K562 (cell line): ENCODE data around the gene ZNF133. TPM values are rescaled to one million over a fixed set of nuclear protein-coding genes. Genes with fewer than 3 reads are reported as not detected.
A peak's percentile ranks its signal among the peaks of the same experiment; 100 is the strongest.

Experiments used
- CEBPB ChIP-seq: fragments of 450-650 bp; IDR thresholded peaks from 2 replicates; pipeline ENCODE4 v1.6.1; 2016; ENCODE audit warnings: missing genetic modification characterization, missing compliant biosample characterization
- CHD4 ChIP-seq: fragments of 200-600 bp; sonication (generic); IDR thresholded peaks from 3 replicates; pipeline ENCODE4 v1.6.1; 2012; ENCODE audit warnings: low read depth, mild to moderate bottlenecking, mixed read lengths, low read length, inconsistent platforms; ENCODE audit not compliant: insufficient read depth, insufficient replicate concordance, poor library complexity, severe bottlenecking
- ESRRB ChIP-seq: fragments of 250-450 bp; sonication (Bioruptor Pico); IDR thresholded peaks from 2 replicates; pipeline ENCODE4 v1.5.0; 2020; ENCODE audit warnings: mild to moderate bottlenecking, moderate library complexity, borderline replicate concordance
- MGA ChIP-seq: fragments of 450-650 bp; IDR thresholded peaks from 2 replicates; pipeline ENCODE4 v1.6.1; 2016; ENCODE audit warnings: mild to moderate bottlenecking, moderate library complexity
- PTRF ChIP-seq: fragments of 450-650 bp; IDR thresholded peaks from 2 replicates; pipeline ENCODE4 v1.6.1; 2016; ENCODE audit warnings: mild to moderate bottlenecking, missing genetic modification characterization, missing compliant biosample characterization
- RAD21 ChIP-seq, 2 experiments: fragments of 250-450 bp in 1 of 2; fragments of 450-650 bp in 1 of 2; sonication (Bioruptor Pico) in 1 of 2; formaldehyde crosslinking in 1 of 2; IDR thresholded peaks in 1 of 2; conservative IDR thresholded peaks in 1 of 2; 2 replicates each; pipeline versions ENCODE4 v1.4.0 to v1.8.0; 2020 to 2022; ENCODE audit warnings: mild to moderate bottlenecking in 2 of 2, moderate library complexity in 1 of 2
- RBFOX2 ChIP-seq: fragments of 200-400 bp; formaldehyde crosslinking; IDR thresholded peaks from 2 replicates; pipeline ENCODE4 v1.6.1; 2017; ENCODE audit warnings: low read depth, mild to moderate bottlenecking, low read length, moderate library complexity
- USF2 ChIP-seq: sonication (generic); formaldehyde crosslinking; IDR thresholded peaks from 2 replicates; pipeline ENCODE4 v1.5.0; 2020; ENCODE audit warnings: missing genetic modification reagents
- ZBTB17 ChIP-seq: fragments of 450-650 bp; formaldehyde crosslinking; IDR thresholded peaks from 2 replicates; pipeline ENCODE4 v1.4.0; 2020; ENCODE audit warnings: mild to moderate bottlenecking
- ZNF165 ChIP-seq: fragments of 250-450 bp; sonication (Bioruptor Pico); IDR thresholded peaks from 2 replicates; pipeline ENCODE4 v1.4.0; 2020; ENCODE audit warnings: borderline replicate concordance
- ZNF316 ChIP-seq: fragments of 450-650 bp; IDR thresholded peaks from 2 replicates; pipeline ENCODE4 v1.6.1; 2016
- ZNF445 ChIP-seq: fragments of 250-450 bp; sonication (Bioruptor Pico); IDR thresholded peaks from 2 replicates; pipeline ENCODE4 v1.4.0; 2020; ENCODE audit warnings: low read depth, mild to moderate bottlenecking, moderate library complexity
- polyA plus RNA-seq, 8 experiments: library from polyadenylated mRNA; depleted of rRNA in 4 of 8; stranded (reverse) in 5 of 8; unstranded in 3 of 8; fragments of >200 nt; fragmentation: Nextera tagmentation in 2 of 8; fragmentation: Illumina TruSeq in 1 of 8; extraction: Ambion mirVana in 2 of 8; extraction: Trizol in 1 of 8; gene quantifications; 2 replicates each; pipeline versions ENCODE4 v1.2.1 to v1.2.3, GENCODE V29; 2011 to 2014; ENCODE audit warnings: inconsistent platforms in 1 of 8, missing spikeins in 1 of 8
- total RNA-seq, 7 experiments: library from RNA; depleted of rRNA in 6 of 7; stranded (reverse); fragments of >200 nt in 6 of 7; fragmentation: Illumina TruSeq in 2 of 7; extraction: Trizol in 2 of 7; gene quantifications; 2 replicates each; pipeline versions ENCODE4 v1.2.1 to v1.2.3, GENCODE V29; 2011 to 2021; ENCODE audit warnings: low replicate concordance in 1 of 7
- TF ChIP-seq, protein P1 (sequence below): IDR thresholded peaks from 3 replicates; pipeline ENCODE4 v1.6.1; 2011; ENCODE audit warnings: borderline replicate concordance, mild to moderate bottlenecking, moderate library complexity; ENCODE audit not compliant: insufficient read length; ENCODE audit errors: extremely low read depth

The ZNF133 gene
- total and polyA plus RNA-seq, 9 of the 15 experiments (the other 6 are each of a cell fraction or from before 2014, with no cell fraction given), result 1.1 to 6.5 (median 3.8) TPM

DNA sequence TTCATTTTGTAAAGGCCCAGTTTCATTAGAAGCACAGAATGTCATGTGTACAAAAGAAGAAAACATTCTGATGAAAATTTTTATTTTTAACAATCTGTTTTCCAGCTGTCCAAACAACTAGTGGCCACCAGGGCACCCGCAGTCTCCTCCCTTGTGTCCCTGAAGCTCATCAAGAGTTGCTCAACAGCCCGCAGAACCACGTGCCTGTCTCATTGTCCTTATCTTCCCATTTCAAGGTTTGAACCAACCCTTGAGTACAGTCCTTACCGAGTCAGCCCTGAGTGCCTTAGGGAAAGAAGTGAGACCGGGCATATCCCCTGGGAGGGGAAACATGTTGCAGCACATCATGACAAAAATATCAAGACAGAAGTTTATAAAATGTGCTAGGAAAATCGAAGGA lies 15.9 kb upstream of the ZNF133 start (continued):
- TF ChIP-seq MGA (peak; percentile 74), ZNF316 (no peak), USF2 (CRISPR knock-in tag) (peak; percentile 80), CHD4 (no peak), PTRF (tag) (no peak), ZBTB17 (CRISPR knock-in tag) (no peak), ESRRB (no peak), CEBPB (peak; percentile 95), RBFOX2 (no peak), ZNF445 (no peak), ZNF165 (CRISPR knock-in tag) (no peak), RAD21 (CRISPR knock-in tag; conservative IDR thresholded peaks at IDR 0.05 in 1 of 2, IDR thresholded peaks at IDR 0.05 in 1 of 2) (peak in 1 of 2 experiments; percentile 6; a peak in 1 of 4 replicates)
- TF ChIP-seq, protein P1, sequence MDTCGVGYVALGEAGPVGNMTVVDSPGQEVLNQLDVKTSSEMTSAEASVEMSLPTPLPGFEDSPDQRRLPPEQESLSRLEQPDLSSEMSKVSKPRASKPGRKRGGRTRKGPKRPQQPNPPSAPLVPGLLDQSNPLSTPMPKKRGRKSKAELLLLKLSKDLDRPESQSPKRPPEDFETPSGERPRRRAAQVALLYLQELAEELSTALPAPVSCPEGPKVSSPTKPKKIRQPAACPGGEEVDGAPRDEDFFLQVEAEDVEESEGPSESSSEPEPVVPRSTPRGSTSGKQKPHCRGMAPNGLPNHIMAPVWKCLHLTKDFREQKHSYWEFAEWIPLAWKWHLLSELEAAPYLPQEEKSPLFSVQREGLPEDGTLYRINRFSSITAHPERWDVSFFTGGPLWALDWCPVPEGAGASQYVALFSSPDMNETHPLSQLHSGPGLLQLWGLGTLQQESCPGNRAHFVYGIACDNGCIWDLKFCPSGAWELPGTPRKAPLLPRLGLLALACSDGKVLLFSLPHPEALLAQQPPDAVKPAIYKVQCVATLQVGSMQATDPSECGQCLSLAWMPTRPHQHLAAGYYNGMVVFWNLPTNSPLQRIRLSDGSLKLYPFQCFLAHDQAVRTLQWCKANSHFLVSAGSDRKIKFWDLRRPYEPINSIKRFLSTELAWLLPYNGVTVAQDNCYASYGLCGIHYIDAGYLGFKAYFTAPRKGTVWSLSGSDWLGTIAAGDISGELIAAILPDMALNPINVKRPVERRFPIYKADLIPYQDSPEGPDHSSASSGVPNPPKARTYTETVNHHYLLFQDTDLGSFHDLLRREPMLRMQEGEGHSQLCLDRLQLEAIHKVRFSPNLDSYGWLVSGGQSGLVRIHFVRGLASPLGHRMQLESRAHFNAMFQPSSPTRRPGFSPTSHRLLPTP, result no peak
